ENCODE measurements around the gene ETNK2. TPM values are rescaled to one million over a fixed set of nuclear protein-coding genes. Genes with fewer than 3 reads are reported as not detected.

Gene ETNK2
- total RNA-seq, 1 donor from 2014 or later = 10.0 TPM

DNA sequence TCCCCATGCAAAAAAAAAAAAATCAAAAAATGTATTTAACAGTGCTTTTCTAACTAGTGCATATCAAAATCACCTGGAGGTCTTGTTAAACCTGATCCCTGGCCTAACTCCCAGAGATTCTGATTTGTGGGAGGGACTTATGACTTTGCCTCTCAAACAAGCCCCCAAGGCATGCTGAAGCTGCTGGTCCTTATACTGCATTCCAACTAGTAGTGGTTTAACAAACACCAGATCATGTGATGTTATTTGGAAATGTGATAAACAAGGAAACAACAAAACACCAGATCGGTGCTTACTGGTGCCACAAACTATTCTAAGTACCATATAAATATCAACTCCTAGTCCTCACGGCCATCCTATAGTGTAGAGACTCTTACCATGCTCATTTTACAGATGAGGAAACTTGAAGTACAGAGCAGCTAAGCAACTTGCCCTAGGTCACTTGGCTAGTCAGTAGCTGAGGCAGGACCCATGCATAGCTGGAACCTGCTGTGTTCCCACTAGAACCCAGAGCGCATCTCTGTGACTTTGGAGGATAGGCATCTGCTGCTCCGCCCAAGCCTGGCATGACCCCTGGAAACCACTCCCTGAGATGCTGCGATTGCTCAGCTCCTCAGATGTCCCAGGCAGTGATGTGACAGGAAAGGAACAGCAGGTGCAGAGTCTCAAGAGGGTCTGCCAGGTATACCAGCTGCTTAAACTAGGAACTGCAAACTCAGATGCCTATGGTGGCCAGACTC lies 40.8 kb downstream of the ETNK2 start:
- no peak overlapping the region for H3K27ac Mint-ChIP-seq
- H3K9me3 Mint-ChIP-seq = no peaks in the 10 kb centered on the region
- DNase-seq (ENCODE audit: extremely low spot score, unreplicated experiment) = no peak
- H3K4me1 Mint-ChIP-seq (ENCODE audit: unreplicated experiment) = peaks cover 30% of the 10 kb centered on the region
- H3K27me3 Mint-ChIP-seq = no peaks in the 10 kb centered on the region
- peaks cover 5% of the 10 kb centered on the region for H3K36me3 Mint-ChIP-seq
- no peak overlapping the region for H3K4me3 Mint-ChIP-seq
- TF ChIP-seq, protein P1, sequence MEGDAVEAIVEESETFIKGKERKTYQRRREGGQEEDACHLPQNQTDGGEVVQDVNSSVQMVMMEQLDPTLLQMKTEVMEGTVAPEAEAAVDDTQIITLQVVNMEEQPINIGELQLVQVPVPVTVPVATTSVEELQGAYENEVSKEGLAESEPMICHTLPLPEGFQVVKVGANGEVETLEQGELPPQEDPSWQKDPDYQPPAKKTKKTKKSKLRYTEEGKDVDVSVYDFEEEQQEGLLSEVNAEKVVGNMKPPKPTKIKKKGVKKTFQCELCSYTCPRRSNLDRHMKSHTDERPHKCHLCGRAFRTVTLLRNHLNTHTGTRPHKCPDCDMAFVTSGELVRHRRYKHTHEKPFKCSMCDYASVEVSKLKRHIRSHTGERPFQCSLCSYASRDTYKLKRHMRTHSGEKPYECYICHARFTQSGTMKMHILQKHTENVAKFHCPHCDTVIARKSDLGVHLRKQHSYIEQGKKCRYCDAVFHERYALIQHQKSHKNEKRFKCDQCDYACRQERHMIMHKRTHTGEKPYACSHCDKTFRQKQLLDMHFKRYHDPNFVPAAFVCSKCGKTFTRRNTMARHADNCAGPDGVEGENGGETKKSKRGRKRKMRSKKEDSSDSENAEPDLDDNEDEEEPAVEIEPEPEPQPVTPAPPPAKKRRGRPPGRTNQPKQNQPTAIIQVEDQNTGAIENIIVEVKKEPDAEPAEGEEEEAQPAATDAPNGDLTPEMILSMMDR (conservative IDR thresholded peaks at IDR 0.05) = no peak

DNA sequence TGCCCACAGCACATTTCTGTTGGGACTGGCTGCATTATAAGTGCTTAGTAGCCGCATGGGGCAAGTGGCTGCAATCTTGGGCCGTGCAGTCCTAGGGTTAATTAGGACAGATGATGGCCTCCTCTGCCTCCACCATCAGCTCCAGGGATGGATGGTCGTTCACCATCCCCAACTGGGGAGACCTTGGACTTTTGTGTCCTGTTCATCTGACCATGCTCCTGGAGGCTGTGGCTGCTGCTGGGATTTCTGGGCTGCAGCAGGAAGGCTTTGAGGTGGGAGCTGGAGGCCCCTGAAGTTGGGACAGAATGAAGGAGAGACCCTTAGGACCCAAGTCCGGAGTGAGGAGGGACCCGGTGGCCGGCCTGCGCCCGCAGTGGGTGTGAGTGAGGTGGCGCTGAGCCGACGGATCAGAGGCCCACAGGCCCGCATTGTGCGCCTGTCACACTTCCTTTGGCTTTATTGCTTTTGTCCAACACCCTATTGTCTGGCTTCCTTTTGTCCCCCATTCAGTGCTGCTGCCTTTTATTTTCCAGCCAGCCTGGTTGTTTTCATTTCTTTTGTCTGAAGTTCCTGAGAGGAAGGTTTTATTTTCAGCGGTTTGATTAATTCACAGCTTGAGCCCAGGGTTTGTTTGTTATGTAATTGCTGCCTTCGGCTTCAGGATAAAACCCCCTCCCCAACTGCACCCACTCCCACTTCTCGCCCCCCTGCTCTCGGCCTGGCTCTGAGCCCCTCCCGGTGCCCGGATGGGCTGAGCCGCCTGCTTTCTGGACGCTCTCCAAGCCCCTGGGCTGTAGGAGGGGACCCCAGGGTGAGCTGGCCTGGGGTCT lies 43.3 kb downstream of the ETNK2 start:
- H3K36me3 Mint-ChIP-seq = no peaks in the 10 kb centered on the region
- TF ChIP-seq, protein P1 (conservative IDR thresholded peaks at IDR 0.05) = no peak
- H3K27ac Mint-ChIP-seq = peak overlapping the region; percentile 36
- no peaks in the 10 kb centered on the region for H3K27me3 Mint-ChIP-seq
- DNase-seq (ENCODE audit: extremely low spot score, unreplicated experiment) = no peak
- no peaks in the 10 kb centered on the region for H3K9me3 Mint-ChIP-seq
- H3K4me1 Mint-ChIP-seq (ENCODE audit: unreplicated experiment) = peaks cover 40% of the 10 kb centered on the region
- H3K4me3 Mint-ChIP-seq = no peak overlapping the region

DNA sequence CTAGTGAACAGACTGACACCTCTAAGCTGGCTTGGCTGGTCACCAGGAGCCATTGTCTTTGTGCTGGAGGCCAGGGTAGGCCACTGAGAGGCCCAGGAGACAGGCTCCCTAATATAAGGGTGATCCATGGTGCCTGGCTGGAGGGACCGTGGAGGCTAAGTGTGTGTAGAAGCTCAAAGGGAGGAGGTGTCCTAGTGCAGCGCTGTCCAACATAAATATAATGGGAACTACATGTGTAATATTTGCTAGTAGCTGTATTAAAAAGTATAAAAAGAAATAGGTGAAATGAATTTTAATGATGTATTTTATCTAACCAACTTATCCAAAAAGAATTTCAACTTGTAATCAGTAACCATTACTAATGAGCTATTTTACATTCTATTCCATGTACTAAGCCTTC lies 44.0 kb downstream of the ETNK2 start:
- no peaks in the 10 kb centered on the region for H3K27me3 Mint-ChIP-seq
- no peaks in the 10 kb centered on the region for H3K36me3 Mint-ChIP-seq
- TF ChIP-seq, protein P1 (conservative IDR thresholded peaks at IDR 0.05) = no peak
- peaks cover 39% of the 10 kb centered on the region for H3K4me1 Mint-ChIP-seq (ENCODE audit: unreplicated experiment)
- H3K4me3 Mint-ChIP-seq = no peak overlapping the region
- DNase-seq (ENCODE audit: extremely low spot score, unreplicated experiment) = no peak
- no peaks in the 10 kb centered on the region for H3K9me3 Mint-ChIP-seq
- H3K27ac Mint-ChIP-seq = no peak overlapping the region

DNA sequence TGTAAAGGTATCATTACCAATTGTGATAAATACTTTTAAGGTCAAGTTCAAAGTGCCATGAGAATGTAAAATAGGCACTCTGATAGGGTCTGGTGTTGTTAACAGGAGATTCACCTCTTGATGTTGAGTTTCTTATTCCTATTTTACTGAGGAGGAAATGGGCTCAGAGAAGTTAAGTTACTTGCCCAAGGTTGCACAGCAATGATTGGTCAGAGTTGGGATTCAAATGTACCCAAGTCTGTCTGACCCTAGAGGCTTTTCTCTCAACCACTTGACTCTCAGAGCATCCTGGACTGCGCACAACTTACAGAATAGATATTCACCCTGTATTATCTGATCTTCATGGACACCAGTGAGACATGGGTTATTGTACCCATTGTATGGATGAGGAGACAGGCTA lies 45.0 kb downstream of the ETNK2 start:
- Mint-ChIP-seq H3K27me3 (no peaks in the 10 kb centered on the region), H3K27ac (no peak overlapping the region), H3K9me3 (no peaks in the 10 kb centered on the region), H3K4me3 (no peak overlapping the region), H3K36me3 (no peaks in the 10 kb centered on the region), H3K4me1 (ENCODE audit: unreplicated experiment) (peaks cover 42% of the 10 kb centered on the region)
- no peak for DNase-seq (ENCODE audit: extremely low spot score, unreplicated experiment)
- TF ChIP-seq, protein P1 (conservative IDR thresholded peaks at IDR 0.05) = no peak

DNA sequence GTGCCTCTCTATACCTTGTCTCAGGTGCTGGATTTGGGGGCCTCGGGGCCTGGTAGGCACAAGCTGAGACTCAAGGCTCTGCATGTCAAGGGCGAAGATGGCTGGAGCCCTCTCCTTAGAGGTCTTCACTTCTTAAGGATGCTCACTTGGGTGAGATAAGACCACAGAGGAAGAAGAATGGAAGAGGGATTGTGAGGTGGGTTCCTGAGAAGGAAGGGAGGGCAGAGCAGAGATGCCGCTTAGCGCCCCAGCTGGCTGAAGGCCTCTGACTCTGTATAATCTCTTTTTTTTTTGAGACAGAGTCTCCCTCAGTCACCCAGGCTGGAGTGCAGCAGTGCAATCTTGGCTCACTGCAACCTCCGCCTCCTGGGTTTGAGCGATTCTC lies 46.7 kb downstream of the ETNK2 start:
- Mint-ChIP-seq H3K4me3 (no peak overlapping the region), H3K4me1 (ENCODE audit: unreplicated experiment) (peaks cover 38% of the 10 kb centered on the region), H3K36me3 (no peaks in the 10 kb centered on the region), H3K9me3 (no peaks in the 10 kb centered on the region), H3K27ac (peak overlapping the region; percentile 39), H3K27me3 (no peaks in the 10 kb centered on the region)
- TF ChIP-seq, protein P1 (conservative IDR thresholded peaks at IDR 0.05) = no peak
- DNase-seq (ENCODE audit: extremely low spot score, unreplicated experiment) = no peak
